Activated naive CD8-positive, alpha-beta T cell treated with anti-CD3 and anti-CD28 coated beads, Interleukin-2, amount 50 U/mL, for 24 hours (primary cell): ENCODE data around the gene HSF5.

ENCODE experiments used
- ATAC-seq: fragments of 150-1000 bp; cut with Tn5 transposase; one replicate; pipeline ENCODE4 v1.10.0; 2021
- DNase-seq: peaks from one replicate; pipeline ENCODE4 v3.0.0; 2021
- H3K27ac Mint-ChIP-seq: one replicate; pipeline ENCODE4 v1.8.0; 2021; ENCODE audit warnings: mild to moderate bottlenecking, mixed read lengths
- H3K27me3 Mint-ChIP-seq: one replicate; pipeline ENCODE4 v1.8.0; 2021; ENCODE audit warnings: mixed read lengths
- H3K36me3 Mint-ChIP-seq: one replicate; pipeline ENCODE4 v1.8.0; 2021; ENCODE audit warnings: low read depth, mixed read lengths
- H3K4me1 Mint-ChIP-seq: one replicate; pipeline ENCODE4 v1.8.0; 2021; ENCODE audit warnings: mixed read lengths
- H3K4me3 Mint-ChIP-seq: one replicate; pipeline ENCODE4 v1.8.0; 2021; ENCODE audit warnings: mild to moderate bottlenecking, moderate library complexity, mixed read lengths
- H3K9me3 Mint-ChIP-seq: one replicate; pipeline ENCODE4 v1.8.0; 2021; ENCODE audit warnings: mixed read lengths

HSF5 gene, protein sequence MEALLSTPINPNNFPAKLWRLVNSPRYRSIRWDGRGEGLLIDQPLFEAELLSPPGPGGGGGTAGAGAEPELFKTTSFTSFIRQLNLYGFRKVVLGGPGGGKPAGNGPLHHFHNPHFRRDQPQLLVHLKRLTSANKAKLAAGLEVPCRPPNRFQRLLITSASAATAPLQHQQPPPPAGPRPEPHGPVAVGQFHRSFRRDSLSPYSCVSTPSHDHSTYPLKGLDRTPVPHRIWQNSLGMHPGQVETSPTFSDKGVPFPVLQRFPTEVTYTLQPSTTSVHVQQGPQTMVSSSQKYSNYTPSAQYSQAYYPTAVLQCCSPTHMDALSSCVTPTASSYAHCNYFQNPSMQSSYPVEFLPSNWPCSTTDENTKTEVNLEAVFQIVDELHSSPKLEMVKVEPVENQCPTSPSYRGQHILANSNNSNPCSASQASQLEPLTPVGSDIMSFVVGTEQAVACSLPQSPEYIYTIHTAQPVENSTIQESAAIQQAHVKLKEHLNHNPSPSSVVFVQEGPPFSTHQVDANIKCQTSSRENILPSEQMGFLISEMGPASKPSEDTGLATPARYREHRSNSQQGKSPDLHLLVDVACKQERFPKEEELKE

DNA sequence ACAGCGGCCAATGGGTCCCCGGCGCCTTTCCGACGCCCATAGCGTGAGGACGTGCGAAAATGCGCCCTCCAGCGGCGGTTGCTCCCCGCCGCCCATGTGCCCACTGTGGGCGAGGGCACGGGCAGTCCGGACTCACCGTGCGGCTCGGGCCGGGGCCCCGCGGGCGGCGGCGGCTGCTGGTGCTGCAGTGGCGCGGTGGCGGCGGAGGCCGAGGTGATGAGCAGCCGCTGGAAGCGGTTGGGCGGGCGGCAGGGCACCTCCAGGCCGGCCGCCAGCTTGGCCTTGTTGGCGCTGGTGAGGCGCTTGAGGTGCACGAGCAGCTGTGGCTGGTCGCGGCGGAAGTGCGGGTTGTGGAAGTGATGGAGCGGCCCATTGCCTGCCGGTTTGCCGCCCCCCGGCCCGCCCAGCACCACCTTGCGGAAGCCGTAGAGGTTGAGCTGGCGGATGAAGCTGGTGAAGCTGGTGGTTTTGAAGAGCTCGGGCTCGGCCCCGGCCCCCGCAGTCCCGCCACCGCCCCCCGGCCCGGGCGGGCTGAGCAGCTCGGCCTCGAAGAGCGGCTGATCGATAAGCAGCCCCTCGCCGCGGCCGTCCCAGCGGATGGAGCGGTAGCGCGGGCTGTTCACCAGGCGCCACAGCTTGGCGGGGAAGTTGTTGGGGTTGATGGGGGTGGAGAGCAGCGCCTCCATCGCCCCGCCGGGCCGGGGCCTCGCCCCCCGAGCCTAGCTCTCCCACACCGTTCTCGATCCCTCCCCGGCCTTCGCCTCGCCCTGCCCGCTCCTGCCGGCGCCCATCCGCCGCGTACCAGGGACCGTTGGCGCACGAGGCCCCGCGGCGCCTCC is at the start of gene HSF5:
TSS of gene HSF5 (minus strand) at position 820 of the 839 bp plus-strand sequence. CDS start at position 686, 134 bp downstream.
- H3K27me3 Mint-ChIP-seq = no peaks in the 10 kb centered on the region
- ATAC-seq (peak; percentile 77), DNase-seq (peak; percentile 78)
- peak within 1 kb of the TSS; percentile 42 for H3K27ac Mint-ChIP-seq
- peaks cover 20% of the 10 kb centered on the region for H3K4me1 Mint-ChIP-seq
- H3K9me3 Mint-ChIP-seq = no peaks in the 10 kb centered on the region
- H3K4me3 Mint-ChIP-seq = peak within 1 kb of the TSS; percentile 62
- peaks cover 45% of the 10 kb centered on the region for H3K36me3 Mint-ChIP-seq

DNA sequence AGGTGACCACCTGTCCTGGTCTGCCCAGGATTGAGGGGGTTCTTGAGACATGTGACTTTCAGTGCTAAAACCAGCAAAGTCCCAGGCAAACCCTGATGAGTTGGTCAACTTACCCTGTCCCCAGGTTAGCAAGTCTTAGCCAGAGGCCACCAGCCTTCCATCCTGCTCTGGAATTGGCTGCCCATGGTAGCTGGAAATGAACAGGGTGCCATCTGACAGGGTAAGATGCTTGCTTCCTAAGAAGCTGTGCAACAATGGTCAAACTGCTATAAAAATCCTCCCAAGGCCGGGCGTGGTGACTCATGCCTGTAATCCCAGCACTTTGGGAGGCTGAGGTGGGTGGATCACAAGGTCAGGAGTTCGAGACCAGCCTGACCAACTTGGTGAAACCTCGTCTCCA is 49.1 kb upstream of the HSF5 start:
- H3K36me3 Mint-ChIP-seq = no peaks in the 10 kb centered on the region
- ATAC-seq (no peak), DNase-seq (no peak)
- H3K9me3 Mint-ChIP-seq = no peaks in the 10 kb centered on the region
- peaks cover 20% of the 10 kb centered on the region for H3K27me3 Mint-ChIP-seq
- no peak overlapping the region for H3K4me3 Mint-ChIP-seq
- peaks cover under 1% of the 10 kb centered on the region for H3K4me1 Mint-ChIP-seq
- no peak overlapping the region for H3K27ac Mint-ChIP-seq

DNA sequence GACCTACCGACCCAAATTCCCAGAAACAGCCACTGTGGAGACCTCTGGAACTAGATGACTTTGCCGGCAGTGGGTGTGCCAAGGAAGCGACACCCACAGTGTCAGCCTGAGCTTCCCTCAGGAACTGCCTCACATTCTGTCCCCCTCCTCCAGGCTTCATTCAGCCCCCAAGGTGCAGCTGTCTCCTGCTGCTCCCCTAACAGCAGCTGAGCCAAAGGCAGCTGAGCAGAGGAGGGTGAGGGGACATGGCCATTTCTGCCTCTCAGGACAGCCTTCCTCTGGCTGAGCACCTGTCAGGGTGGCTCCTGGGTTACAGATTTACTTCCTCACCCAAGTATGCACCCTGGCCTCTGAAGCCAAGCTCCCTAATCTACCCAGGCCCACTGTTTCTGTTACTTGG is 48.3 kb upstream of the HSF5 start:
- H3K36me3 Mint-ChIP-seq = no peaks in the 10 kb centered on the region
- peaks cover 22% of the 10 kb centered on the region for H3K27me3 Mint-ChIP-seq
- ATAC-seq (no peak), DNase-seq (no peak)
- H3K27ac Mint-ChIP-seq = no peak overlapping the region
- no peaks in the 10 kb centered on the region for H3K9me3 Mint-ChIP-seq
- peaks cover 3% of the 10 kb centered on the region for H3K4me1 Mint-ChIP-seq
- no peak overlapping the region for H3K4me3 Mint-ChIP-seq

DNA sequence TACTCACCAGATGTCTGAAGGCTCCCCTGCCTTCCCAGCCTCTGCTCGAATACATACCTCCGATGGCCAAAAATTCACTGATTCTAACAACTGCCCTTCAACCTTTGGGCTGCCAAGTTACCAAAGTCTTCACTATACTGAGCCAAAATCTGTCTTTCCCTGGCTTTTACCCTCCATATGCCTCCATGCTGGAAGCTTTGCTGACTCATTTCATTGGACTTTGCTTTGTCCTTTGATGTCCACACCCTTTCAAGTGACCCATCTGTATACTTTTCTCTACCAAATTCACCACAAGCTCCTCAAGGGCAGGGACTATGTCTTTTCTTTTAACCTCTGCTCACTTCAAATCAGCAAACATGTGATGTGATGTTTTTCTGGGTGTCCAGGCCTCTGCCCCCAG is 47.2 kb upstream of the HSF5 start:
- DNase-seq = no peak
- Mint-ChIP-seq H3K27me3 (peaks cover 24% of the 10 kb centered on the region), H3K4me3 (no peak overlapping the region), H3K9me3 (no peaks in the 10 kb centered on the region), H3K27ac (no peak overlapping the region), H3K36me3 (no peaks in the 10 kb centered on the region), H3K4me1 (peaks cover 3% of the 10 kb centered on the region)
- ATAC-seq = no peak

DNA sequence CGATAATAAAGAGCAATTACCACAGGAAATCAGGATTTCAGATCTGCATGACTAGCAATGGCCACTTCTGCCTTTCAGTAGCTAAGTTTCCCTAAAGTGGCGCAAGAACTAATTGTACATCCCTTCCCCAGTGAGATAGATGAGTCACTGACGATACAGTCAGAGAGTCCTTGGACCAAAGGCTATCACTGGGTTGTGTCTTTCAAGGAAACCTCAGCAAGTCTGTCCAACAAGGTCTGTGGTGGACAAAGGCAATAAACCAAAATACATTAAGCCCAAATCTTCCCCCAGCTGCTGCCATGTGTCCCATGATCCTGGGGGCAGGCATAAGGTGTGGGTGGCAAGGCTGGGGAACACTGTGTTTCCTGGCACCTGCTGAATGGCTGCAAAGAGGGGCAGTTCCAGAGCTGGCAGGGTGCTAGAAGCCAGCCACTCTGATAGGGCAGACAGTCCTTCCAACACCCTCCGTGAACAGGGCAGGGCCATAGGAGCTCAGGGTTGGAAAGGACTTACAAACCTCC is 46.8 kb upstream of the HSF5 start:
- DNase-seq (no peak), ATAC-seq (no peak)
- Mint-ChIP-seq H3K36me3 (no peaks in the 10 kb centered on the region), H3K9me3 (no peaks in the 10 kb centered on the region), H3K27me3 (peaks cover 27% of the 10 kb centered on the region), H3K27ac (no peak overlapping the region), H3K4me1 (peaks cover 3% of the 10 kb centered on the region), H3K4me3 (no peak overlapping the region)

DNA sequence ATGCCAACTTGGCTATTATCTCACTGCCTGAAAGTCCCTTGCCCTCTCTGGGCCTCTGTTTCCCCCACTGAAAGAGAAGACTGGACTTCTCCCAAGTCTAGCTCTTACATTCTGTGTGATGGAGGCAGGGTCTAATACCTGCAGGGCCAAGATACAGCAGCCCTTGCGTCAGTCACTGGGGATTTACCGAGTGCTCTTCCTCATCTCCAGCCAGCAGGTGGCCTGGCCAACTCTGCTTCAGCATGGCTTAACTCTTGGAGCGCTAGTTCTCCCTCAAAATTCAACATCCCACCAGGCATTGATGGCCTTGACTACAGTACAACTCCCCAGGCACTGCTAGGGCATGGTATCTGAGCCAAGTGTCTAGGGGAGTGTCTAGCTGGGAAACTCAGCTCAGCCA is 46.1 kb upstream of the HSF5 start:
- ATAC-seq (no peak), DNase-seq (no peak)
- H3K4me1 Mint-ChIP-seq = peaks cover 3% of the 10 kb centered on the region
- H3K9me3 Mint-ChIP-seq = no peaks in the 10 kb centered on the region
- no peaks in the 10 kb centered on the region for H3K36me3 Mint-ChIP-seq
- H3K27me3 Mint-ChIP-seq = peaks cover 28% of the 10 kb centered on the region
- H3K4me3 Mint-ChIP-seq = no peak overlapping the region
- no peak overlapping the region for H3K27ac Mint-ChIP-seq

DNA sequence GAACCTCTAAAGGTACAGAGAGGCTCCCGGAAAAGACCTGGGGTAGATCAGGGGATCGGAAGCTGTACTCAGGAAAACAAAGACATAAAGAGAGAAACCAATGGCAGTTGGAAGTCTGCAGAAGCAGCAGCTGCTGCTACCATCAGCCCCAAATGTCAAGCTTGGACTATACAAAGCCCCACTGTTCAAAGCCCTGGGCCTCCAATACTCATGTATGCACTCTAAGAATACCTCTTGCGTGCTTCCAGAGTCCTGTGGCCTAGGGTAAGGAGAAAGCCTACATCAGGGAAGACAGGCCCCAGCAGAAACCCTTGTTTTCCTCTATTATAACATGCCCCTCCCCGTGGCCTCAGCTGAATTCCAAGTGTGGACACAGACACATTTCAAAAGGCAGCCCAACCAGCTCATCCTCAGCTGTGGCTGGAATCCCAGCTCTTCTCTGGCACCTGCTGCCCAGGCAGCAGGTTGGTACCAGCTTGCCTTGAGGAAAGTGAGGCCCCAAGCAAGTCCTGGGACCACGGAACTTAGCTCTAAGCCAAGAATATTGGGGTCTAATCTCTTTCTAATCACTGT is 45.5 kb upstream of the HSF5 start:
- H3K4me1 Mint-ChIP-seq = peaks cover 3% of the 10 kb centered on the region
- peaks cover 33% of the 10 kb centered on the region for H3K27me3 Mint-ChIP-seq
- ATAC-seq (no peak), DNase-seq (no peak)
- no peak overlapping the region for H3K27ac Mint-ChIP-seq
- H3K4me3 Mint-ChIP-seq = no peak overlapping the region
- H3K9me3 Mint-ChIP-seq = no peaks in the 10 kb centered on the region
- no peaks in the 10 kb centered on the region for H3K36me3 Mint-ChIP-seq

DNA sequence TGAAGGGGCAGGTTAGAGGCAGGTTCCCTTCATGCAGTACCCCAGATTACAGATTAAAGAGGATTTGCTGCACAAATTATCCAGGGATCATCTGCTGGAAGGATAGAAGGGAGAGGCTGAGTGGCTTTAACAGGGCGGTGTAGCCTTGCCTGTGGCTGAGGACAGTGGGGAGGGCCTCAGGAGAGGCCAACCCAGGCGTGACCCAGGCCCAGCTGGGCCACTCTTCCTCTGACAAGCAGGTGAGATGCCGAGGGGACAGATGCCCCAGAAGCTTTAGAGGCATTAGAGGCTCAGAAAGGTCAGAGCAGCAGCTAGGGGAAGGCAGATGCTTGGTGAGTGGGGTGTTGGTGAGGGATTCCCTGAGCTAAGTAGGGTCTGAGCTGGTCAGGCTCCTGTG is 44.3 kb upstream of the HSF5 start:
- DNase-seq (no peak), ATAC-seq (no peak)
- Mint-ChIP-seq H3K4me3 (no peak overlapping the region), H3K9me3 (no peaks in the 10 kb centered on the region), H3K4me1 (peaks cover 3% of the 10 kb centered on the region), H3K27me3 (peaks cover 33% of the 10 kb centered on the region), H3K27ac (no peak overlapping the region), H3K36me3 (no peaks in the 10 kb centered on the region)

DNA sequence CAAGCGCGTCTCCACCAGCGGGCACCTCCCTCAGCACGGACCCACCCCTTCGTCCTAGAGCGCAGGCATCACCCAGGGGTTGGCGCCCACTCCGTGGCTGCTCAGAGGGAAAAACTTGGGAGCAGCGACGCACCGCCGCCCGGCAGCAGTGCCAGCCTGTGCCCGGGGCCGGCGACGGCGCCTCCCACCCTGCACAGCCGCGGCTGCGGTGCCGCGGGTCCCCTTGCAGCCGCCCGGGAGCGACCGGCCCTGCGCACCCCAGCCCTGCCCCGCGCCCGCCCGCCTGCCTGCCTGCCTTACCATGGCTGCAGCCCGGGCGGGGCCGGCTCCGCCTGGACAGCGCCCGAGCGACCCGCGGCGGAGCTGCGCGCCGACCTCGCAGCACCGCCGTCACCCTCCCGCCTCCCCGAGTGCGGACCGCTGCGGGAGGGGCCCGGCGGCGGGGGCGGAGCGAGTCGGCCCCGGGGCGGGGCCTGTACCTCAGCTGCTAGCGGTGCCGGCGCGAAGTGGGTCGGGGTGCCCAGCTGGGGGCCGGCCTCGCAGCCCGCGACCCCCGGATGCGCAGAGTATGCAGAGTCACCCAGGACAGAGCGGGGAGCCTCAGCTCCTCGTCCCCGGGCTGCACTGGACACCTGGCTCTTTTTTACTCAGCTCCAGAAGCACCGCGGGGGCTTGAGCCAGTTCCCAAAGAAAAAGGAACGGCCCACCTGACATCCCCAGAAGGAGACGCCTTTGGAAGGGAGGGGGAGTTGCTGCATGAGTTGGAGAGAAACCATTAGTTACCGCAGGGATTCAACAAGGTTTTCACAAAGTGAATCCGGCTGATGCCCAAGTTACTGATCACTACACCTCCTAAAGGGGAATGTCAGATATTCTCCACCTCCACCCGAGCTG is 43.7 kb upstream of the HSF5 start:
- Mint-ChIP-seq H3K4me1 (peaks cover 3% of the 10 kb centered on the region), H3K4me3 (peak overlapping the region; percentile 38), H3K9me3 (no peaks in the 10 kb centered on the region), H3K27me3 (peaks cover 33% of the 10 kb centered on the region), H3K27ac (no peak overlapping the region), H3K36me3 (no peaks in the 10 kb centered on the region)
- peak; percentile 59 for DNase-seq
- ATAC-seq = peak; percentile 81

DNA sequence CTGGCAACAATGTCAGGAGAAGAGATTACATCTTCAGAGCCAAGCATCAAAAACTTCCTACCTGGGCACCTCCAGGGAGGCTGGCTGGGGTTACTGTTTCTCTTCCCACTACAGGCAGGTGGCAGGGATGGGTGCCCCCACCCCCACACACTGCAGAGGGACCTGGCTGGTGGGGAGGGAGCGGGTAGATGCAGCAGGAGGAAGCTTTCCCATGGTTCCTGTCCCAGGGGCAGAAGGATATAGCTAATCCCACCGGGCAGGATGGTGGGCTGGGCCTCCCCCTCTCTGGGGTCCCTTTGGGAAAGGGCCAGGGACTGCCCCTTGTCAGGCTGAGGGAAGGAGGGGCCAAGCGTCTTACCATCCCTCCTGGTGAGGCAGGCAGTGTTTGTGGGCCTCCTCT is 42.9 kb upstream of the HSF5 start:
- Mint-ChIP-seq H3K4me1 (peaks cover 3% of the 10 kb centered on the region), H3K4me3 (peak overlapping the region; percentile 32), H3K9me3 (no peaks in the 10 kb centered on the region), H3K36me3 (no peaks in the 10 kb centered on the region), H3K27ac (no peak overlapping the region), H3K27me3 (peaks cover 33% of the 10 kb centered on the region)
- ATAC-seq (no peak), DNase-seq (no peak)

DNA sequence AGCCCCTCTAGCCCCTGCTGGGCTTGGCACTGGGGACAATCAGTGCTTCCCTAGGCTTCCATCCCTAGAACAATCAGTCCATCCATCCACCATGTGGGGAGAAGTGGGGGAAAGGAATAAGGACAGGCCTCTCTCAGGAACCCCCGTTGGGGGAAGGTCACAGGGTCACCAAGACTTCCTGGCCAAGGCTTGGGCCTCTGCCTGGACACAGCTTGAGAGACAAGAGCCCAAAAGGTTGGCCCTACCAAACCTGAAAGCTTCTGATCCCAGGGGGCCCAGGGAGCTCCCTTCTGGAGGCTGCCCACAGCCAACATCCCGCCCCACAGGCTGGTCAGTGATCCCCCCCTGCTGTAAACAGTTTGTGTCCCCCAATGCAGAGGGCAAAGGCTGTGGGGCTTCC is 42.4 kb upstream of the HSF5 start:
- Mint-ChIP-seq H3K27me3 (peaks cover 32% of the 10 kb centered on the region), H3K27ac (no peak overlapping the region), H3K4me1 (peaks cover 3% of the 10 kb centered on the region), H3K4me3 (peak overlapping the region; percentile 32), H3K36me3 (no peaks in the 10 kb centered on the region), H3K9me3 (no peaks in the 10 kb centered on the region)
- ATAC-seq (no peak), DNase-seq (no peak)

DNA sequence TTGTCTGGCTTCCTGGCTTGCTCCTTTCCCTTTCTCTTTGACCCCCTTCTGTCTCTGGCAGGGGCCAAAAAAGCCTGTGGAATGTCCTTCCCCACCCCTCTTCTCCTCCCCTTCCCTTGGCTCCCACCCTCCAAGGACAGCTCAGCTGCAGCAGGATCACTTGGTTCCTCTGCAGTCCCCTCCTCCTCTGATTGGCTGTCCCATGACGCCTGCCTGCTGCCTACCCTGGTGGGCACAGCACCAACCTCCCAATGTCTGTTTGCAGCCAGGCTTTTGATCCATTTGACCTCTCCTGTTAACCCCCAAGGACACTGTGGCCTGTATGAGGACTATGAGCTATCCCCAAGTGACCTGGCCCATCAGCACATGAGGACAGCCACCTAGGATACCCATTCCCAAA is 41.1 kb upstream of the HSF5 start:
- H3K4me3 Mint-ChIP-seq = no peak overlapping the region

DNA sequence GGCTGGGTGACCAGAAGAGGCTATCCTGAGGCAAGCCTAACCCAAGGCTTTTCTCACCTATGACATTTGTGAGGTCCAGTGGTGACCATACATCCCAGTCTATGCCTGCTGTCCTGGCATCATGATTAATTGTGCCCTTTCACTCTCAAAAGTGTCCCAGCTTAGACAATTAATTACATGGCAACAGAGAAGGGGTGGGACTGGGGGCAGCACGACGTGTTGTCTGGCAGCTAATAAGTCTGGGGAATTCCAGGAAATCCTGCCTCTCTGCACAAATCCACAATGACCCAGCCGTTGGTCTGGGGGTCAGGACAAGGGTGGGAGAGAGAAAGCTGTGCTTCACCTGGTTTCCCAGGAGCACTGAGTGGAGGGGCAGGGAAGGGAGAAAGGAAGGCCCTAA is 40.2 kb upstream of the HSF5 start:
- Mint-ChIP-seq H3K27me3 (peaks cover 24% of the 10 kb centered on the region), H3K4me1 (peaks cover 3% of the 10 kb centered on the region), H3K27ac (no peak overlapping the region), H3K9me3 (no peaks in the 10 kb centered on the region), H3K4me3 (no peak overlapping the region), H3K36me3 (no peaks in the 10 kb centered on the region)
- no peak for DNase-seq
- ATAC-seq = no peak

More for the DNA sequence above, 41.1 kb upstream of the HSF5 start:
- Mint-ChIP-seq H3K27ac (no peak overlapping the region), H3K36me3 (no peaks in the 10 kb centered on the region), H3K27me3 (peaks cover 24% of the 10 kb centered on the region), H3K4me1 (peaks cover 3% of the 10 kb centered on the region), H3K9me3 (no peaks in the 10 kb centered on the region)
- ATAC-seq = no peak
- no peak for DNase-seq
